Stimulated activated CD4-positive, alpha-beta T cell treated with anti-CD3 and anti-CD28 coated beads, Interleukin-15, amount 100 ng/mL, for 1 hour (primary cell): Measurements from ENCODE around the gene ZNF692.
"Not testable (repeated sequence)": the region's sequence is repeated elsewhere in the genome, so short reads cannot be mapped to it uniquely, and the experiment has no call there.

Source experiments
- DNase-seq, 2 donors: peaks; one replicate each; pipeline ENCODE4 v3.0.0-alpha.2; 2020; ENCODE audit warnings: low read depth in 1 of 2, low spot score in 1 of 2

Gene ZNF692

DNA sequence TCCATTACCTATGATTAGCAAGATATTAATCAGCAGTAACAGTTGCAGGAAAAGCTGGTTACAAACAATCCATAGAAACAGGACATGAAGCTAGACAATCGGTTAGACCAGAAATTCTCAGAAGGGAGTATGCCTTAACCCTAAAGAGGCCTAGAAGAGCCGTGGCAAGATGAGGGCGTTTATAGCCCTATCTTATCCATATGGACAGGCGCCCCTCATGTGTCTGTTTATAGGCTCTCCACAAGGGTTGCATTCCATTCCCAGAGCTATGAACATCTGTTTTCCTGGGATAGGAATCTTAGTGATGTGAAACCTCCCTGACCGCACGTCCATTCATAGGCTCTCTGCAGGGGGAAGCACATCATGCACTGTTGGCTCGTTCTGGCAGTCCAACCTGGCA is 23.5 kb upstream of the ZNF692 start:
- not testable (repeated sequence) for DNase-seq

DNA sequence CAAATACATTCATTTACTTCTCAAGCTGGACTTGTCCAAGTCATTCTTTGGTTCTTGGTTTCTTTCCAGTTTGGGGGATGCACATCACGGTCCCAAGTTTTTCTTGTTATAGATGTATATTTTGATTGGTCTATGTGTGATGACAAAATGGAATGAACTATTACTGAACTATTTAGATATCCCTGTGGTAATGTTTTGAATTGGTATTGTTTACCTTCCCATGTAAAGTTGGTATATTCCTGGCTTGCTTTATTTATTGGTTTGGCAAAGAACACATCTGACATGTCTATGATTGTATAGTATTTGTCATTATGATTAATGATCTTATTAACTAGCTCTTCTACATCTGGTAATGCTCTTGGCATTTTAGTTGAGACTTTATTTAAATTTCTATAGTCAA is 22.4 kb upstream of the ZNF692 start:
- DNase-seq: no peak

DNA sequence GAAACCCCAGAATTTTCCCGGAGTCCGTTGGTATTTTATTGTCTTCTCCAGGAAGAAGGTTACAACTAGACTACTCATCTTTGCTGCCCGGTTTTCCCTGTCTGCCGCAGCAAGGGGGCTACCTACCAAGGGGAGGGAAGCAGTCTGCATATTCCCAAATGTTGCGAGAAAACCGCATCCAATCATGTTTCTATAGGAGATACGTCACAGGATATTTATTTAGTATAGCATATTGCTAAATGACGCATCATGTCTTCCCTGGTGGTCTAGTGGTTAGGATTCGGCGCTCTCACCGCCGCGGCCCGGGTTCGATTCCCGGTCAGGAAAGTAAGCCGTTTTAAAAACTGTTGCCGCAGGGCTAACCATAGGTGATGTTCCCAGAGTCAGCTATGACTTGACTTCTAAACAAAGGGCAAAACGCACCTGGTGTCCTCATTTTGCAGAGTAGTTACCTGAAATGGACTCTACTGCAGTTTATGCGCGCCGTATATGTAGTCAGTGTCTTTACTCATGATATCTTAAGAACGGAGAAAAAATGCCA is 15.2 kb upstream of the ZNF692 start:
- peak; percentile 76 to 79 for DNase-seq

DNA sequence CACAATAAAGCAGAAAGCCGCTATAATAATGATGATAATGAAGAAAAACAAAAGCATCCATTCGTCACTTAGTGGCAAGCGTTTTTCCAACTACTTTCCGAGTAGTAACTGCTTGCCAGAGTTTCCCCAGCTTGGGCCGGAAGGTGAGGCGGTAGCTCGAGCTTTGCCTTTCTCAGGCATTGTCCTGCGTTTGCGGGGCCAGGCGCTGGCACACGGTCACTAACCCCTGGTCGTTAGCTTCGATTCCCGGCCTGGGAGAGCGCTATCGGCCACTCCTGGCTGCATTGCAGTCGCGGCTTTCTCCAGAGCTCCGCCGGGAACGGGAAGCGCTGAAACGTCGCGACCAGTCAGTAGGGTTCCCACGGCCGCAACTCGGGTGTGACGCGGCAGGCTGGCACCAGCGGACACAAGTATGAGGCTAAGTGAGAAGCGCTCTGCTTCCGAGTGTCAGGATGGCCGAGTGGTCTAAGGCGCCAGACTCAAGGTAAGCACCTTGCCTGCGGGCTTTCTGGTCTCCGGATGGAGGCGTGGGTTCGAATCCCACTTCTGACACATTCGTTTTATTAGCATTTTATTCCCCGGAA is 14.6 kb upstream of the ZNF692 start:
- peak; percentile 89 to 93 for DNase-seq

DNA sequence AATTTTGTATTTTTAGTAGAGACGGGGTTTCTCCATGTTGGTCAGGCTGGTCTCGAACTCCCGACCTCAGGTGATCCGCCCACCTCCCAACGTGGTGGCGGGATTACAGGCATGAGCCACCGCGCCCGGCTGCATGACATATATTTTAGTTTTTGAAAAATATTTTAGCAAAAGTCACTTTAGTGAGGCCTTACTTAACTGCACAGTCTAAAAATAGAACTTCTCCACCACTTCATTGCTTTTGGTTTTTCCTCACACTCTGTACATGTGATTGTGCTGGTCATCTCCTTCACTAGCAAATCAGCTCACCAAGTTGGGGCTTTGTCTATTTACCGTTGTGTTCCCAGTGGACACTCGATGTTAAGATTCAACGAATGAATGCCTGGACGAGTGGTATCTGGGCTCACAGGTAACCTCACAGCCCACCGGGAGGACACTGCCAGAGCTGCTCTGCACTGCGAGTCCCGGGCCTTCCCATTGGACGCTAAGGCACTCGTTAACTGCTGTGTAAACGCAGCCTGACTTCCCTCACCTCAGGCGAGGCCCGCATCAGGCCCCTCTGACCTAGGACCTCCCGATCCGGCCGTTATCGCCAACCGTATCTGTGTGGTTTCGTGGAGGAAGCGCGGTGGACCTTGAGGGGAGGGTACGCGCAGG is 14.0 kb upstream of the ZNF692 start:
- peak in 1 of 2 donors; percentile 46 for DNase-seq

DNA sequence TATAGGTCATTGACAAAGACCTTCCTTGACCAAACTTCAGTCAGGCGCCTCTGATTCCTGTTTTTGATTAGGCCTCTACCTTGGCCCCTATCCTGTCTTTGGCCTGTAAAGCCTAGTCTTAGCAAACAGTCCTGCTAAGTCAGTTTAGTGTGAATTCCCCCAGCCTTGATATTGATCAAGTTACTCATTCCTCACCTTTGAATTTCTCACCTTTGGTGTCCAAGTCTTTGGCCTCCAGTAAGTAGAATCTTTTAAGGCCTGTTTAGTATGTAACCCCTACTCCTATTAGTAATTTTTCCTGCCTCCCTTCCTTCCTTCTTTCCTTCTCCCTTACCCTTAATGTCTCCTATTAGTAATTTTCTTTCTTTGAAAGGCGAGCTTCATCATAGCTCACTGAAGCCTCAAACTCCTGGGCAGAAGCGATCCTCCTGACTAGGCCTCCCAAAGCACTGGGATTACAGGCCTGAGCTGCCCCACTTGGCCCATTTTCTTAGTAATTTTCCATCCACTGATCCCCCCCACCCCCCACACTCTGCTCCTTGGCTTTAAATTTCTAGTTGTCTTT is 13.0 kb upstream of the ZNF692 start:
- no peak for DNase-seq

DNA sequence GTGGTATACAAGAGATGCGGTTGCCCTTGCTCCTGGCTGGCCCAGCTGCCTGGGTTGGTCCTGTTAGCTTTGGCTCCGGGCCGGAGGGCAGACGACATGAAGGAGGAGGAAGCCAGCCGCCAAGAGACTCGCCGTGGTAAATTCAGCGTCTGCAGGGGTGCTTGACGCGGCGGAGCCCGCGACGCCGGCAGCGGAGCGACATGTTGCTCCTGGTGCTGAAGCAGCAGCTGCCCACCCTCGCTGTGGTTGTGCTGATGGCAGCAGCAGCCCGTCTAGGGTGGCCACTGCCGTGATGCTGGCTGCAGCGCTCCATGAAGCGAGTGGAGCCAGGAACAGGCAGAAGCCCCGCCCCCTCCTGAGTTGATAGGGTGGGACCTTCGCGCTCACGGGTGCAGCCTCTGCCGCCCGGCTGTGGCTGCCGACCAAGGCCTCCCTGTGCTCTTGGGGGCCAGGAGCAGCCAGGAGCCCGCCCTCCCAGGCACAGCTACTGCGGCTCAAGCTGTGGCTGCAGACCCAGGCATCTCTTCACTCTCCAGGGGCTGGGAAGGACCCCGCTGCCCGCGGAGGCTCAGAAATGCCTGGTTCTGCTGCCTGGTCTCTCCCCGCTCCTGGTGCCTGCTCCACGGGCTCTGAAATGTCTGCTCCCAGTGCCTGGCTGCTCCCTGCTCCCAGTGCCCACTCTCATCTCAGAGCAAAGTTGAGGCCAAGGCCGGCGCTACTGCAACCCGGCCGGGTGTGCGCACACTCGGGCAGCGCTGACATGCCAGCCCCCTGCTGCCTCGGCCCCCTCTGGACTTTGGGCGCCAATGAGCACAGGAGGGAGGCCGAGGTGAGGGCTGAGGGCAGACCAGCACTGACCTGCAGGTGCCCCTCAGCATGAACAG is 4.4 kb upstream of the ZNF692 start:
- peak; percentile 63 to 67 for DNase-seq

DNA sequence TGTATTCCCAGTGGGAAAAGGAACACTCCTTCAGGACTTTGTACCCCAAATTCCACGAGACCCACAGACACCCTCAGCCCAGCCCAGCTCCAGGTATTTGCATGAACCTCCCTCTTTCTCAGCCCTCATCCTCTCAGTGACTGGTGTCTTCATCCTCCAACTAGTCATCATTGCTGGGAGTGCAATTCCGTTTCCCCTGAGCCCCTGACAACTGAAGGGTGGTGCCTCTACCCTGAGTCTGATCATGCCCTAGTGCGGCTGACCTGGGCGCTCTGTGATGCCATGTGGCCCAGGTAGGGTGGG is 3.8 kb upstream of the ZNF692 start:
- no peak for DNase-seq

DNA sequence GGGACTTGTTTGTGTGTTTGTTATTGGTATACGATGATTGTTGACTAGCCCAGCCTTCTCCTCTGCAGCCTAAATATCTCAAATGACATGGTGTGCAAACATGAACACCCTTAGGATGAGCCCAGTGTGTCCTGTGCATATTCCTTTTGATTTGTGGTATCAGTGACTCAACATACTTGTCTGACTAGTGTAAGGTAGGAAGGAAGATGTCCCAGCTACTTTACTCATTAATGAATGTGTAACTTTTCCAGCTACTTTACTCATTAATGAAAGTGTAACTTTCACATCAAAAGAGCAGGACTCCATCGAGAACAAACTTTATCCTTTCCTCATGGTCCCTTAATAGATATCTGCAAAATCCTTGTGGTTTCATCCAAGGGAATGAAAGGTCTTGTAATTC is 2.7 kb upstream of the ZNF692 start:
- DNase-seq: no peak

DNA sequence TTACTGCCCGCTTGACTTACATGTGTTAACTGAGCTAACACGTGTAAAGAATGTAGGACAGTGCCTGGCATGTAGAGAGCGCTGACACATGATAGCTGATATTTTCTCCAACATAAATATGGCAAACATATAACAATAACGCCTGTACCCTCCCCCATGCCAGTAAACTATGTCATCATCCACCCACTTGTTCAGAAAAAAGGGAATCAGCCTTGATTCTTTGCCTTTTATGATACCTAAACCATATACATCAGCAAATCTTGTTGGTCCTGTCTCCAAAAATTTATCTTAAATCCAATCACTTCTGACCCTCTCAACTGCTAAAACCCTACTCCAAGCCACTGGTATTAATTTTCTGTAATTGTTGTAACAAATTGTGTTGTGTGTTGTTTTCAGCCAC is 1.1 kb upstream of the ZNF692 start:
- no peak for DNase-seq

DNA sequence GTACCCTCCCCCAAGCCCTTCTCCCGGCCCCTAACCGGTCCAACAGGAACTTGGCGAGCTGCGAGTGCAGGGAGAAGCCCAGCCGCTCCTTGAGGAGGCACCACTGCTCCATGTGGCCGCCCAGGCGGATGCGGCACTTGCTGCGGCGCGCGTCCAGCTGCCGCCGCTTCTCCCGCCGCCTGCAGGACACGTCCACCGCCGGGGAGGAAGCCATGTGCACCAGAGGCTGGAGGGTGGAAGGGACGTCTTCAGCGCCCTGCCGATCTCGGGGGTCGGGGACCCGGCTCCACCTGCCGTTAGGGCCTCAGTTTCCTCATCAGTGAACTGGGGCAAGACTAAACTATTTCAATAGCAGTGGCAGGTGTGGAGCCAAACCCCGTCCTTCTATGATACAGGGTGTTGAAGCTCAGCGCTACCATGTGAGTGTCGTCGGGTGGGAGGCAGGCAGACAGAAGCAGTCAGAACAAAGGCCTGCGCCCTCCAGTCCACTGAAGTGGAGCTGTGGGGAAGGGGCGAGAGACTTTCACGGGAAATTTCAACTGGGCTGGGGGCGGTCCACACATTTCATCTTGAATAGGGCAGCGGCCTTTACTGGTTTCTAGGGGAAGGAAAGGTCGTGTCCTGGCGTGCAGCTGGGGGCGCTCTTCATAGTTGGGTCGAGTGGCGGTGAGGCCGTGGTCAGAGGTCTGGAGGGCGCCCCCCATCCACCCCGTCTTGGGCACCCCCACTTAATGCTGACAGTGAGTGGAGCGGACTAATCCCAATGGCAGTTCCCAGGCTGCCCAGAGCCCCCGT is 592 bp downstream of the ZNF692 start:
- no peak for DNase-seq

DNA sequence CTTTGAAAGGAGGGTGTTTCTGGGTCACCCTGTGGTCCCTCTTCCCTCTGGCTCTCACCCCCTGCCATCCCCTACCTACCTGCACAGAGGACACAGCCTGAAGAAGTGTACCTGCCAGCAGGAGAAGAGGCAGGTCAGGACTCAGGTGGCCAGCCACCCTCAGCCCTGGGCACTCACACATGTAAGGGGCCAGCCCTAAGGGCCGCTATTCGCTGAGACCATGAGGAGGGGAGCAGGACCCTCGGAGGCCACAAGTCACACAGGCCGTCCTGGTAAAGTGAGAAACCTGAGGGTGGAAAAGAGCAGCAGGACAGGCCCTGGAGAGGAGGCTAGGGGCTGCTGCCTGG is 1.2 kb downstream of the ZNF692 start:
- DNase-seq: no peak

DNA sequence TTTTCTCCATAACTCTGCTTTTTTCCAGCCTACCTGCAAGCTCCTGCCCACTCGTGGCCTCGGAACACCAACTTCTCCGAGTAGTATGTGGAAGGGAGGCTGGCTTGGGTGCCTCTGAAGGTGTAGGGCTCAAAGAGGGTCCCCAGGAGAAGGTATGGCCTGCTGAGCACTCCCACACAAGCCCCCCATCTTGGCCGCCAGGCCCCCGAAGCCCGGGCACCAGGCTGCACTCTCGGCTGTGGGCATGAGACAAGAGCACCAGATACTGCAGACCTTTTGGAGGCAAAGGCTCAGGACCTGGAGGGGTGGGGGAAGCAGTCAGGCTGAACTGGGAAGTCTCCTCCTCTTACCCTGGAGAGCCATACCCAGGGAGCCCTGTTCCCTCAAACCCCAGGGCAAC is 1.7 kb downstream of the ZNF692 start:
- DNase-seq: no peak

DNA sequence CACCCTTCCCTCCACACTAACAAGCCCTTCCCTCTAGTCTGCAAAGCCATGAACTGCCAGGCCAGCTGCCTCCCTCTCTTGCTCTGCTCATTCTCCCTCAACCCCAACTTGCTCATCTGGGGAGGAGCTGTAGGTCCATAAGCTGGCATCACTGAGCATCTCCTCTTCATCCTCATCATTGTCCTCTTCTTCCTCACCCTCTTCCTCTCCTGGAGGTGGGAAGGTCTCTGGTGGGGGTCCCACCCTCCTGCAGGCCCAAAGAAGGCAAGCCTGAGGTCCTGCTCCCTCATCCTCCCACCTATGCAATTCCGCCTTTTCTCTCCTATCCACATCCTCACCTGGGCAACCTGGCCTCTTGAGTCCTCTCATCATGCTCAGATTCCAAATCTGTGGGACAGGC is 2.7 kb downstream of the ZNF692 start:
- no peak for DNase-seq

DNA sequence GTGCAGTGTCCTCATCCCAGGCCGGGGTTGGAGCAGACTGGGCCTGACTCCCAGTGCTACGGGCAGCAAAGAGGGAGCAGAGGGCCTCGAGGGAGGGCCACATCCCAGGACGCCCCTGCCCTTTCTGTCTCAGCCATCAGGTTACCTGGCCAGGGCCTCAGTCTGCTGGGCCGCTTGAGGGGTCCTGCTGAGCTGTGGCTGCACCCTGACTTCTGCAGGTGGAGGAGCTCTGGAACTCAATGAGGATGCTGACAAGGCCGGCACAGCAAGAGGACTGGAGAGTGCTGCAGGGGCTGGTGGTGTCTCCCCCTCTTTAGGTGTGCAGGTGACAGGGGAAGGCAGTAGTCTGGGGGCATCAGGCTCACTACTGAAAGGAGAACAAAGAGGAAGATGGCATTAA is 3.3 kb downstream of the ZNF692 start:
- no peak for DNase-seq

DNA sequence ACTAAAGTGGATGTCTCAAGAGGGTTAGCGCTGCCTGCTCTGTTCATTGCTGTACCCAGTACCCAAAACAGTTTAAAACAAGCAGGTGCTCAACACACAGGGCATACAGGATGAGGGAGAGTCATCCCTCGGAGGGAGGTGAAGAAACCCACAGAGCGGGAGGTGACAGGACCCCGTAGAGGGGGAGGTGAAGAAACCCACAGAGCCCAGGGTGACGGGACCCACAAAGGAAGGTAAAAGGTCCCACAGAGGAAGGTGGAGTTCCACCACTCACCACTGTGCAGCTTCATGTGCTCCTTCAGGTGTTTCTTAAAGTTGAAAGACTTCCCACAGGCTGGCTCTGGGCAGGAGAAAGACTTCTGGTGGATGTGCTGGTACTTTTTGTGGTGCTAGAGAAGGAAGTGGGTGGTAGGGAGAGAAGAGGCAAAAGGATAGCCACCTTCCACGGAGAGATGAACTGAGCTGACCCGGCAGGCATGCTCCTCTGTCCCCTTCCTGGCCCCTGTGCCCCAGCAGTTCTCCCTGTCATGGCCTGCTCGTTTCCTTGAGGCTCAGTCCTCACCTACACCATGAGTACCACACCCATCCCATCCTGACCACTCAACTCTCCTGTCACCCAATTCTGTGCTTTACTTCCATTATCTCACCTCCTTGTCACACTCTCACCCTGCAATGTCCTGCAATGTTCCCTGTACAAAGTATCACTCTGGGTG is 5.1 kb downstream of the ZNF692 start:
- no peak for DNase-seq

DNA sequence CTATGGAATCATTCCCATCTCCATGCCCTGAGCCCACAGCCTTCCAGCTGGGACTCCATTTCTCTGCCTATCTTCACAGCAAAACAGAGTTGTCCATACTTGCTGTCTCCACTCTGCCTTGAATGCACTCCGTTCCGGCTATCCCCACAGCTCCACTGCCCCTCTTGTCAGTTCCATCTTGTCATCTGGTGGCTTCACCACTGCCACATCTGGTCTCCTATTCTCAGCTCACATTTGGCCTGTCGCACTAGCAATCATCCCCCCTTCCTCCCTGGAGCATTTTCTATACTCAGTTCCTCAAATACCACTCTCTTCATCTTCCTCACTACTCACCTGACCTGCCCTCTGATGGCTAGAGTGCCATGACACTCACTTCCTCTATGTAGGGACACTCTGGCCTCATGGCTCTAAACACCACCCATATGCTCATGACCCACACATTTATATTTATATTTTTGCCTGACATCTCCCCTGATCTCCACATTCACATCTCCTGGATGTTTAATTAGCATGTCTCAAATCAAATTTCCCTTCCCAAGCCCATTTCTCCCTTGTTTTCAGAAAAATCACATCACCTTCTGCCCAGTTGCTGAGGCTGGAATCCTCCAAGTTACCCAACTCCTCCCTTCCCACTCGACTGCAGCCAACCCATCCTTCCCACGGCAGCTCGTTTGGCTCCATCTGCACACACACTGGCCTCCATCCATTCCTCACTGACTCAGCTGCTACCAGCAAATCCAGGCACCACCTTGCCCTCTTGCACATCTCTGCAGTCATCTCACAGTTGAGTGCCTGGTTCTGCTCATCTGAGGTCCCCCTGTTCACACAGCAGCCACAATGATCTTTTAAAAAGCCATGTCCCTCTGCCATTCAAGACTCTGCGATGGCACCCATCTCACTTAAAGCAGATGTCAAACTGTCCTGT is 6.1 kb downstream of the ZNF692 start:
- DNase-seq: no peak

DNA sequence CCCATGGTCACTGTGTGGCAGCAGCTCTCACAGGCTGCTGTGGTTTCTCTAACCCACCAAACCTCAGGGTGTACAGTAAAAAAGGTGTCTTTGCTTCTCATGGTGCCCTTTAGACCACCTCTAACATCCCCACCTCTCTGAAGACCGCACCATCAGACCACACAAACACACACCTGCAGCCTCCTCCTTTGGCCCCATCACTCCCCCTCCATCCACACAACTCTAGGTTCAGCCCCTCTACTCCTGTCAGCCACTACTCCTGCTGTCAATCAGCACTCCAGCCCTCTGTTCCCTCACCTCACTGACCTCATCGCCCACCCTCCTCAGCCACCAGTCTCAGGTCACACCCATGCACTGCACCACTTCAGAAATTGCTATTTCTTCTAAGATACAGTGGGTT is 7.5 kb downstream of the ZNF692 start:
- no peak for DNase-seq

DNA sequence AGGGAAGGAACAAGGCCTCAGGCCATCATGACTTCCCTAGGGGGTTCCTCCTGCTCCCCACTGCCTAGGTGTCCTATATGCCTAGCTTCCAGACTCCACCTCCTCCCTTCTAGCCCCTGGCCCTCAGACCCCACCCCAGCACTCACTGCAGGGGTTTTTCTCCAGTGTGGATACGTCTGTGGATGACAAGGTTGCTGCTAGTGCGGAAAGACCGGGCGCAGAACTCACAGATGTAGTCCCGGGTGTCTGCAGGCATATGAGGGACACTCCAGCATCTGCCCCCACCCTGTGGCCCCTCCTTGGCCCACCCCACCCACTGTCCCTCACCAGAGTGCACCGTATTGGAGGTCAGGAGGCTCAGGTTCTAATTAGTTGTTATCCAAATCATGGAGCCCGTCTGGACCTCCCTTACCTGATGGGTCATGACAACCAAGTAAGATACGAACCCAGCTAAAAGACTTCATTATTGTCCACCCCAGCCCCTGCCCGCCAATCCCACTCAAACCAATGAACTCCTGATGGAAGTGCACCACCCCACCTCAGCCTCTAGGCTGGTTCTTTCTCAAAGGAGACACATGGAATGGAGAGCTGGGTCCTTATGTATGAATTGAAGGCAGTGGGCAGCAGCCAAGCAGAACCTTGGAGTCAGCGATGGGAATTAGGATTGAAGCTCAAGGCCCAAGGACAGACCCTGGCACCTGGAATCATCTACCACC is 8.2 kb downstream of the ZNF692 start:
- no peak for DNase-seq
